Esophagus muscularis mucosa (tissue), 3 donors: ENCODE measurements around the gene DOK6.

Experiments
- CTCF ChIP-seq, 3 experiments: fragments of 200-600 bp in 2 of 3; fragments of 450-650 bp in 1 of 3; sonication (generic) in 2 of 3; IDR thresholded peaks; one replicate each; pipeline ENCODE4 v1.5.1; 2017 to 2019; ENCODE audit warnings: antibody characterized with exemption in 3 of 3, mild to moderate bottlenecking in 2 of 3, moderate library complexity in 1 of 3
- POLR2AphosphoS5 ChIP-seq, 2 donors: sonication (generic); formaldehyde crosslinking; IDR thresholded peaks; one replicate each; pipeline ENCODE4 v1.6.1; 2017; ENCODE audit warnings: antibody characterized with exemption in 2 of 2

GRCh38 chr18:69763821-69764220, 363.1 kb downstream of the DOK6 start:
- no peak for TF ChIP-seq CTCF (IDR thresholded peaks at IDR 0.05)
- no peak for TF ChIP-seq POLR2AphosphoS5 (IDR thresholded peaks at IDR 0.05)
